Right lobe of liver (tissue), 6 donors: ENCODE results near the gene ESF1. TPM values are rescaled to one million over a fixed set of nuclear protein-coding genes. Genes with fewer than 3 reads are reported as not detected.

Source experiments
- ATAC-seq, 4 donors: fragments of 200-7000 bp; cut with Tn5 transposase; one replicate each; pipeline ENCODE4 v1.9.1; 2020; ENCODE audit warnings: mild to moderate bottlenecking in 4 of 4, moderate library complexity in 4 of 4
- DNase-seq, 3 donors: peaks; one replicate each; pipeline ENCODE4 v3.0.0-alpha.2; 2020
- H3K27ac ChIP-seq, 3 donors: fragments of 200-600 bp; one replicate each; pipeline ENCODE4 v1.8.0; 2022
- H3K27me3 ChIP-seq, 2 donors: fragments of 200-600 bp; one replicate each; pipeline ENCODE4 v1.8.0; 2022
- H3K36me3 ChIP-seq, 4 donors: fragments of 200-600 bp; sonication (generic) in 1 of 4; one replicate each; pipeline versions ENCODE4 v1.5.1 to v1.8.0; 2017 to 2022; ENCODE audit warnings: control low read depth in 1 of 4
- H3K4me1 ChIP-seq, 4 donors: fragments of 200-600 bp; sonication (generic) in 1 of 4; one replicate each; pipeline versions ENCODE4 v1.5.1 to v1.8.0; 2017 to 2022; ENCODE audit warnings: control low read depth in 1 of 4
- H3K4me3 ChIP-seq, 3 donors: fragments of 200-600 bp; one replicate each; pipeline ENCODE4 v1.8.0; 2022
- H3K9me3 ChIP-seq, 4 donors: fragments of 200-600 bp; sonication (generic) in 1 of 4; one replicate each; pipeline versions ENCODE4 v1.5.1 to v1.8.0; 2017 to 2022; ENCODE audit warnings: control low read depth in 1 of 4
- POLR2A ChIP-seq: fragments of 450-650 bp; IDR thresholded peaks from one replicate; pipeline ENCODE4 v1.6.1; 2017; ENCODE audit warnings: antibody characterized with exemption, mild to moderate bottlenecking
- WGBS: methylation state at CpG from one replicate; pipeline ENCODE4 v1.1.6; 2018; ENCODE audit warnings: low coverage, low lambda C conversion rate; ENCODE audit not compliant: insufficient coverage; ENCODE audit errors: missing lambda C conversion rate; 5-methylcytosine and 5-hydroxymethylcytosine counted together
- intact Hi-C, 2 donors: fragments of 100-400 bp; cut with DNase I; formaldehyde crosslinking; loops; one replicate each; pipeline versions ENCODE4 v1.11.2 to v1.14.1; 2022
- total RNA-seq, 6 experiments: library from RNA; depleted of rRNA in 2 of 6; stranded (reverse); fragments of >200 nt in 2 of 6; fragmentation: NEBNext Ultra II Directional in 3 of 6; extraction: Animal tissue kit (Norgen Biotek cat#: 25700) in 3 of 6; gene quantifications; one replicate each; pipeline versions ENCODE4 v1.1.0 to v1.2.4, GENCODE V29; 2016 to 2023
- TF ChIP-seq, protein P1 (sequence below), 4 donors: fragments of 200-600 bp in 3 of 4; fragments of 450-650 bp in 1 of 4; IDR thresholded peaks; one replicate each; pipeline versions ENCODE4 v1.5.1 to v1.8.0; 2016 to 2022; ENCODE audit warnings: antibody characterized with exemption in 4 of 4, mild to moderate bottlenecking in 2 of 4
- donor health status: DM: no; HTN: yes; CAD: no.
- donor health status: DM: no; HTN: no; CAD: no.
- donor health status: DM: no; HTN: no; CAD: no.
- donor health status: DM: no; HTN: yes; CAD: no.
- donor health status: DM: no; HTN: yes; CAD: no.

ESF1 gene
- total RNA-seq, 6 experiments from 2014 or later, result 4.4 to 8.9 (median 6.9) TPM

DNA sequence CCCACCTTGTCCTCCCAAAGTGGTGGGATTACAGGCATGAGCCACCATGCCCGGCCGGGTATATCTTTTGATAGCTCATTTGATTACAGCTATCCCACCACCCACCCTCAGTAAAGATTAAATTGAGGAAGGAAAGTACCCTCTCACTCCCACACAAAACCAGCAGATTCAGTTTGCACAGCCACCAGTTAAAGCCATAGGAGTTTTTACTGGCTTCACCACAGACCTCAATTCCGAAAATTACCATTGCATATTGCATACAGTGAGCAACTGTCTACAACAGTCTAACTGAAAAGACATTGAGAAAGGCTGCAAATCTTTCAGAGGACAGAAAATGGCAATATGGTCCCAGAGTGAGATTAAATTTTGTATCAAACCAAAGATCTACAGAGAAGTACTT lies 34.9 kb downstream of the ESF1 start:
- TF ChIP-seq, protein P1, sequence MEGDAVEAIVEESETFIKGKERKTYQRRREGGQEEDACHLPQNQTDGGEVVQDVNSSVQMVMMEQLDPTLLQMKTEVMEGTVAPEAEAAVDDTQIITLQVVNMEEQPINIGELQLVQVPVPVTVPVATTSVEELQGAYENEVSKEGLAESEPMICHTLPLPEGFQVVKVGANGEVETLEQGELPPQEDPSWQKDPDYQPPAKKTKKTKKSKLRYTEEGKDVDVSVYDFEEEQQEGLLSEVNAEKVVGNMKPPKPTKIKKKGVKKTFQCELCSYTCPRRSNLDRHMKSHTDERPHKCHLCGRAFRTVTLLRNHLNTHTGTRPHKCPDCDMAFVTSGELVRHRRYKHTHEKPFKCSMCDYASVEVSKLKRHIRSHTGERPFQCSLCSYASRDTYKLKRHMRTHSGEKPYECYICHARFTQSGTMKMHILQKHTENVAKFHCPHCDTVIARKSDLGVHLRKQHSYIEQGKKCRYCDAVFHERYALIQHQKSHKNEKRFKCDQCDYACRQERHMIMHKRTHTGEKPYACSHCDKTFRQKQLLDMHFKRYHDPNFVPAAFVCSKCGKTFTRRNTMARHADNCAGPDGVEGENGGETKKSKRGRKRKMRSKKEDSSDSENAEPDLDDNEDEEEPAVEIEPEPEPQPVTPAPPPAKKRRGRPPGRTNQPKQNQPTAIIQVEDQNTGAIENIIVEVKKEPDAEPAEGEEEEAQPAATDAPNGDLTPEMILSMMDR (IDR thresholded peaks at IDR 0.05), result no peak
- TF ChIP-seq POLR2A, result no peak
- Histone ChIP-seq H3K9me3 (no peaks in the 10 kb centered on the region), H3K4me3 (no peak overlapping the region), H3K36me3 (peaks cover 0 to 6% (median 3%) of the 10 kb centered on the region in 4 donors), H3K27ac (no peak overlapping the region), H3K4me1 (no peaks in the 10 kb centered on the region), H3K27me3 (no peaks in the 10 kb centered on the region)
- DNase-seq (no peak), ATAC-seq (no peak)
- 97% methylated on average over 3 of the region's 3 CpGs for WGBS
- intact Hi-C loops, result no loop called here

DNA sequence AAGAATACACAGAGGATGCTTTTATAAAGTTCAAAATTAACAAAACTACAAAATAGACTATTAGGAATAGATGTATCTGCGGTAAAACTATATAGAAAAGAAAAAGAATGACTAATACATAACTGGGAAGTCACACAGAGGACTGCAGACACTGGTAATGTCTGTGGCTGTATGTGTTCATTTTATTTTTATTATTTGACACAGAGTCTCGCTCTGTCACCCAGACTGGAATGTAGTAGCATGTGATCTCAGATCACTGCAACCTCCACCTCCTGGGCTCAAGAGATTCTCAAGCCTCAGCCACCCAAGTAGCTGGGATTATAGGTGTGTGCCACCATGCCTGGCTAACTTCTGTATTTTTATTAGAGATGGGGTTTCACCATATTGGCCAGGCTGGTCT lies 38.9 kb downstream of the ESF1 start:
- TF ChIP-seq, protein P1 (IDR thresholded peaks at IDR 0.05), result no peak
- TF ChIP-seq POLR2A, result no peak
- intact Hi-C loops, result no loop called here
- DNase-seq (no peak), ATAC-seq (no peak)
- H3K4me1 ChIP-seq, result no peaks in the 10 kb centered on the region
- no peaks in the 10 kb centered on the region for H3K9me3 ChIP-seq
- no peak overlapping the region for H3K4me3 ChIP-seq
- peaks cover 0 to 6% (median 2%) of the 10 kb centered on the region in 4 donors for H3K36me3 ChIP-seq
- 100% methylated on average over 1 of the region's 2 CpGs for WGBS
- H3K27me3 ChIP-seq, result no peaks in the 10 kb centered on the region
- no peak overlapping the region for H3K27ac ChIP-seq

DNA sequence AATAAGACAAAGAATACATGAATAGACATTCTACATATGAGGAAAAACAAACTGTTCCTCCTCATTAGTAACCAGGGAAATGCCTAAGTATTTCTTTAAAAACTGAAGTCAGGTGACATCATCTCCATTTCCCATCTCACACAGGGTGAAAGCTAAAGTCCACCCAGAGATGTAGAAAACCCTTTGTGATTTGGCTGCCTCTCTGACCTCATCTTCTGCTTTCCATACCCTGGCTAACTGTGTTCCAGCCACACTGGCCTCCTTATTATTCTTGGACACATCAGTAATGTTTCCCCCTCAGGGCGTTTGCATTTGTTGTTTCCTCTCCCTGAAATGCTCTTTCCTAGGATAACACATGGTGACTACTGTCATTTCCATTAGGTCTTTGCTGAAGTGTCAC lies 40.4 kb downstream of the ESF1 start:
- Histone ChIP-seq H3K27ac (no peak overlapping the region), H3K27me3 (no peaks in the 10 kb centered on the region), H3K4me3 (no peak overlapping the region), H3K36me3 (no peaks in the 10 kb centered on the region), H3K4me1 (no peaks in the 10 kb centered on the region), H3K9me3 (no peaks in the 10 kb centered on the region)
- intact Hi-C loops, result no loop called here
- no peak for TF ChIP-seq POLR2A
- TF ChIP-seq, protein P1 (IDR thresholded peaks at IDR 0.05), result no peak
- ATAC-seq (peak in 1 of 4 donors; percentile 28), DNase-seq (no peak)
- WGBS, result 69% methylated on average over 1 of the region's 1 CpG

DNA sequence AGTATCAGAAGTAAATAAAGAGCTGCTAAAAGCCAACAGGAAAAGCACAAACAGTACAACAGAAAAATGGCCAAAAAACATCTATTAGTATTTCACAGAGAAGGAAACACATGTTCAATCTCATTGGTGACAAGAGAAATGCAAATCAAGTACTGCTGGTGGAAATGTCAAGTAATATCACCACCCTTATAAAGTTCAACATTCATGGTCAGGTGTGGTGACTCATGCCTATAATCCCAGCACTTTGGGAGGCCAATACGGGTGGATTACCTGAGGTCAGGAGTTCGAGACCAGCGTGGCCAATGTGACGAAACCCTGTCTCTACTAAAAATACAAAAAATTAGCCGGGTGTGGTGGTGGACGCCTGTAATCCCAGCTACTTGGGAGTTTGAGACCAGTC lies 42.8 kb downstream of the ESF1 start:
- no peaks in the 10 kb centered on the region for H3K36me3 ChIP-seq
- no peaks in the 10 kb centered on the region for H3K4me1 ChIP-seq
- intact Hi-C loops, result no loop called here
- no peak overlapping the region for H3K4me3 ChIP-seq
- H3K27ac ChIP-seq, result no peak overlapping the region
- WGBS, result 88% methylated on average over 5 of the region's 6 CpGs
- TF ChIP-seq, protein P1 (IDR thresholded peaks at IDR 0.05), result no peak
- TF ChIP-seq POLR2A, result no peak
- H3K27me3 ChIP-seq, result no peaks in the 10 kb centered on the region
- no peak for ATAC-seq
- DNase-seq, result no peak
- H3K9me3 ChIP-seq, result no peaks in the 10 kb centered on the region
